GM18867 (cell line): ENCODE measurements around the gene TOMM6.
"Not testable (repeated sequence)": the region's sequence is repeated elsewhere in the genome, so short reads cannot be mapped to it uniquely, and the experiment has no call there.

Experiments used
- ATAC-seq: cut with Tn5 transposase; IDR thresholded peaks from one replicate; pipeline ENCODE4 v1.9.1; 2021; ENCODE audit warnings: mild to moderate bottlenecking, moderate library complexity; ENCODE audit not compliant: unreplicated experiment

Gene TOMM6

DNA sequence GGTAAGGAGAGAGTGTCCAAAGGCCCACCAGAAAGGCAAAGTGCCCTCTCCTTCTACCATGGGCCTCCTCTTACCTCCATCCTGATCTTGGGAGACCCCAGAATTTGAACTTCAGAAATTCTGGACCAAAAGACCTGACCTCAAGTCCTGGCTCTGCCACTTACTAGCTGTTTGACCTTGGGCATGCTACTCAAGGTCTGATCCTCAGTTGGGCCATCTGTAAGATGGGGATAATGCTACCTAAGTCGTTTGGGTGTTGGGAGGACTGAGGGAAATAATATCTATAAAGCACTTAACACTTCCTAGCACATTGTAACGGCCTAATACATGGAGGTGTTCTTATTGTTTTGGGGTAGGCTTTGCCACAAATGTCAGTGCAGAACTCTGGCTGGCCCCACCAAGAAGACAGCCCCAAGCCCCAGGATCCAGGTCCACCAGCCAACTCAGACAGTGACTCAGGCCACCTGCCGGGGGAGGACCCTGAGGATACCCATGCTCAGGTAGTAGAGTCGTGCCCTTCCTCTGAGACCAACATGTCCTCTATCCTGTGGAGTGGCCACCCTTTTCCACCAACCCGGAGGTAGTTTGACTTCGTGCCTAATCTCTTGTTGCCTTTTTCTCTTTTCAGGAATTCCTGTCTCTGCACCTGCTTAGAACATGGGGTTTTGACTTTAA is 4.3 kb upstream of the TOMM6 start:
- ATAC-seq = no peak

DNA sequence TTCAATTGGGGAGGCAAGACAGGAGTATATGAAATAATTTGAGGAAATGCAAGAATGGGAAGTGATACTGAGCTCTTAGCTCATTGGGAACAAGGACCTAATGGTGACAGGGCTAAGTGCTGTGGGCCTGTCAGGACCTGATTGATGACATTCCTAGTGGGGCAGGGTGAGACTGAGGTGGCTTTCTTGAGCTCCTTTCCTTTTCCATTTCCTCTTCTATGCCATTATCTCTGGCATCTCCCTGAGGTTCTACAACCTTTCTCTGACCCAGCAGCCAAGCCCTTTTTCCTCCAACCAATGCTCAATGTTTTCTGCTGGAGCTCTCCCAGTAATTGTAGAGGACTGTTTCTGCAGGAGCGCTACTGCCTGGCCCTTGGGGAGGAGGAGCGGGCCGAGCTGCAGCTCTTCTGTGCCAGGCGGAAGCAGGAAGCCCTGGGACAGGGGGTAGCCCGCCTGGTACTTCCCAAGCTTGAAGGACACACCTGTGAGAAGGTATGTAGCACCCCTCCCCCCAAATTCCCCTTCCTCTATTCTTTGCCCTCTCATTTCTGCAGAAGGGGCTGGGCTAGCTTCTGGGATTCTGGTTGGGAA is 2.8 kb upstream of the TOMM6 start:
- ATAC-seq = no peak

DNA sequence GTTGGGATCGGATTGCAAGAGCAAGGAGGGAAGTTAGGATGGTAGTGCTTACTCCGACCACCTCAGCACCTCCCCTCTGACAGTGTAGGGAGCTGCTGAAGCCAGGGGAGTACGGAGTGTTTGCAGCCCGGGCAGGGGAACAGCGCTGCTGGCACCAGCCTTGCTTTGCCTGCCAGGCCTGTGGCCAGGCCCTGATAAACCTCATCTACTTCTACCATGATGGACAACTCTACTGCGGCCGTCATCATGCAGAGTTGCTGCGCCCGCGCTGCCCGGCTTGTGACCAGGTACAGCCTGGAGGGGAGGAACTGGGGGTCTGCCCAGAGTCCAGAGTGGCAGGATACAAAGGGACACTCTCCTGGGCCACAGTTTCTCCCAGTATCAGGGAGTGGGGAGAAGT is 2.2 kb upstream of the TOMM6 start:
- ATAC-seq = no peak

- no peak for ATAC-seq
Observed at GRCh38 chr6:41785689-41786450, 1.6 kb upstream of the TOMM6 start.

DNA sequence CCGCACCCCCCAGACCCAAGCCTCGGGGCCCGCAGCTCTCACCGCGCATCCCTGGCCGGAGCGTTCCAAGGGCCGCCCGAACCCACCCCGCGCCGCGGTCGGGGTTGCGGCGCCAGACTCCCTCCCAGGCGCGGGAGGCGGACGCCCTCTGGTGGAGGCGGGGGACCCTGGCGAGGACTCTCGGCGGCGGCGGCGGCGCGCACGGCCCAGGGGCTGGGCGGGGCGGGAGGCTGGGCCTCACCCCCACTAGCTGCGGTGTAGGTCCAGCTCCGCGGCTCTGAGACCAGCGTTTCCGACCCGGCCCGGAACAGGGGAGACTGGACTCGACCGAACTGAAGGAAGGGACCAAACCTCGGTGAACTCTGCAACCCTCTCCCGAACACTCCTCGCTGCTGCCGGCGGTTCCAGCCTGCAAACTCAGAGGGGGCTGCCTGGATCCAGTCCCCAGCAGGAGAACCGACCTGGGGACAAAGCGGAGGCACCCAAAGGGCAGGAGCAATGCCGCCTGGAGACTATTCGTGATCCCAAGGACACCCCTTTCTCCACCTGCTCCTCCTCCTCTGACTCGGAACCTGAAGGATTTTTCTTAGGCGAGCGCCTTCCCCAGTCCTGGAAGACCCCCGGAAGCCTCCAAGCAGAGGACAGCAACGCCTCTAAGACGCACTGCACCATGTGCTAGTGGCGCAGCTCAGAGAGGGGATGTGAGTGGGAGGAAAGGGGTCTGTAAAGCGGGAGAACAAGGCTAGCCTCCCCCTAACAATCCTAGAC is 859 bp upstream of the TOMM6 start:
- ATAC-seq = peak; percentile 70

DNA sequence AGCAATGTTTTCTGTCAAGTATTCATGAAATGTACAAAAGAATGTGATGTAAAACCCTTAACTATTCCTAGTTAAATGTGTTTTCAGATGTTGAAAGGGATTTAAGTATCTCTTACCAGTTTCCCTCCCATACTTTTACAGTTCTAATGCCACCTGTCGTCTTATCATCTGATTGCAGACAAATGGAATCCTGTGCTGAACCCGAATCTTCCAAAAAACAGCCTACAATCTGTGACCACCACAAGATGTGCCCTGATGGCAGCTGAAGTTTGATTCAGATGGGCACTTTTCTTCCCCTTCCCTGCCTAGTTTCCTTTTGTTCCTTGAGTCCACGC is 1.9 kb downstream of the TOMM6 start:
- ATAC-seq = no peak

DNA sequence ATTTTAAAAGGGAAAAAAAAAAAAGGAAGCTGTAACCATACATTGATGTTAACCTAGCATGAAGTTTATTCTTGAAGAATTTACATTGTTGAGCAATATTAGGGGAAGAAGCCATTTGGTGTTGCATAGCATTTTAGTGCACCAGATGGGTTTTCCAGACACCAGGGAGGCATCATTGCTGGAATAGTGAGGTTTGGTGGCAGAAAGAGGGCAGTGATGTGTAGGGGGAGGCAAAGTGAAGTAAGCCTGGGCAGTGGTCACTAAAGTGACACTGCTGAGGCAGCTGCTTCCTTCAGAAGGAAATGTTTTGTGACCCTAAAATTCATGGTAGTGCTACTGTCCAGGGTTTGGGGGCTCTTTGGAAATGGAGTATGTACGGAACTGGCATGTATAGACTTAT is 2.6 kb downstream of the TOMM6 start:
- no peak for ATAC-seq

GRCh38 chr6:41791305-41791704 is 3.8 kb downstream of the TOMM6 start:
- no peak for ATAC-seq

DNA sequence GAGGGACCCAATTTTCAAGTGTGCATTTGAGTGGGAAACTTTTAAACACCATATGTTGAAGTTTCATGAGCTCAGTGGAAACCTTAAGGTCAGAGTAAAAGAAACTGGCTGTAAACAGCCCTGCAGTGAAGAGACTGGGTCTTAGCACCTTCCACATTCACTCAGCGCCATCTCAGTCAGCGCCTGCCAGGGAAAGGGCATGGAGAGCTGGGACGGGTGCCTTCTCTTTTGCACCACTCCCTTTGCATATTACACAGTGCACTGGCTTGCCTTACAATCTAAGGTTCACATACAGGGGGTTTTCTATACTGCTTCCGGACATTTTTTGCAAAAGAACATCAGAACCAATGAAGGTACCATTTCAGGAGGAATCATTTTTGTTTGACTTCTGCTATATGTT is 4.5 kb downstream of the TOMM6 start:
- ATAC-seq = no peak

- no peak for ATAC-seq
Observed at GRCh38 chr6:41796474-41796873, 9.0 kb downstream of the TOMM6 start.

DNA sequence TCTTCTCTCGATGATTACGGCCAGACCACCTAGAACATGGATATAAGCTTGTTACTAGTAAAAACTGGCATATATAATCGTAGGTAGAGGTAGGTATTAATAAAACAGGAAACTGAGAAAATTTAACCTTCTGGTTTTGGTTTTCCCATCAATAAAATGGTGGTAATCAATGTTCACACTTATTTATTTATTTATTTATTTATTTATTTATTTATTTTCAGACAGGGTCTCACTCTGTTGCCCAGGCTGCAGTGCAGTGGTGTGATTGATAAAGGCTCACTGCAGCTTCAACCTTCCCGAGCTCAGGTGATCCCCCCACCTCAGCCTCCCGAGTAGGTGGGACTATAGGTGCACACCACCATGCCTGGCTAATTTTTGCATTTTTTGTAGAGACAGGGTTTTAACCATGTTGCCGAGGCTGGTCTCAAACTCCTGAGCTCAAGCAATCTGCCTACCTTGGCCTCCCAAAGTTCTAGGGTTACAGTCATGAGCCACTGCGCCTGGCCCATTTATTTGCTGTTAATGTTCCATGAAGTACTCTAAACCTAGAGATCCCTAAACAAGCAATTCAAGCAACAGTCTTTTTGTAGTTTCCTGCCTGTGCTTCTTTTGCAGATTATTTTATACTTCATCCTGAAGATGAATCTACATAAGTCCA is 11.5 kb downstream of the TOMM6 start:
- ATAC-seq = no peak

- ATAC-seq = no peak
Observed at GRCh38 chr6:41799559-41799911, 12.0 kb downstream of the TOMM6 start.

GRCh38 chr6:41801380-41801779 is 13.9 kb downstream of the TOMM6 start:
- ATAC-seq = no peak

DNA sequence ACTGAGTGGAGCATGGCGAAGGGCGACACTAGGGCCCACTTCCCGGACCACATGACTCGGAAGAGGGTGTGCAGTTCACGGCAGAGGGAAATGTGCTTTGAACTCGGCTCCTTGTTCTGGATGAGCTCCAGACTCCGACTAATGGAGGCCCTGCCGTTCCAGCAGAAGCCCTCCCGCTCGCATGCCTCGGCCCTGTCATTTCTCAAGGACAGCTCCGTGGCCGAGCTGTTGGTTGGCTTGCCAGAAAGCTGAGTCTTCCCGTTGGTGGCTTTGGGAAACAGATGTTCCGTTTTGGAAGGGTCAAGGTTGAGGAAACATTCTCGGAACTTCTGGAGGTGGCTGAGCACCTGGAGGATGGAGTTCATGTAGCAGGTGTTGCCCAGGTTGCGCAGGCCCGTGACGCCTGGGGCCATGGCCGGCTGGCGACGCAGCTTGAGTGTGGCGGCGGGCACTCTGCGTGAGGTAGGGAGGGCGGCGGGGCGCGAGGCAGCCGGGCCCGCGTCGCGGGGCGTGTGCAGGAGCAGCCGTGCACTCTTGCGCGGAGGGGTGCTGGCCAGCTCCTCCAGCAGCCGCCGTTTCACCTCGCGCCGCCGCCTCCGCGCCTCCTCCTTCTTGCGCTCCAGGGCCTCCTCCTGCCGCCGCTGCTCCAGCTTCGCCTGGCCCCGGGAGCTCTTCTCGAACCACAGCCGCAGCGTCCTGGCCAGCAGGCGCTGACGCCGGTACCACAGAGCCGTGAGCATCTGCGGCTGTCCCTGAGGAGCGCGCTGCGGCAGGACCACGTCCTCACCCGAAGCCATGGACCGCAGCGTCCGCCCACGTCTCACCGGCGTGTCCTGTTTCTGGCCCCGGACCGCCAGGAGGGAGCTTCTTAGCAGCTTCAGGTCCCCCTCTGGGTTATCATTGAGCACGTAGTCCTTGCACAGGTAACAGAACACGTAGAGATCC is 18.6 kb downstream of the TOMM6 start:
- no peak for ATAC-seq

DNA sequence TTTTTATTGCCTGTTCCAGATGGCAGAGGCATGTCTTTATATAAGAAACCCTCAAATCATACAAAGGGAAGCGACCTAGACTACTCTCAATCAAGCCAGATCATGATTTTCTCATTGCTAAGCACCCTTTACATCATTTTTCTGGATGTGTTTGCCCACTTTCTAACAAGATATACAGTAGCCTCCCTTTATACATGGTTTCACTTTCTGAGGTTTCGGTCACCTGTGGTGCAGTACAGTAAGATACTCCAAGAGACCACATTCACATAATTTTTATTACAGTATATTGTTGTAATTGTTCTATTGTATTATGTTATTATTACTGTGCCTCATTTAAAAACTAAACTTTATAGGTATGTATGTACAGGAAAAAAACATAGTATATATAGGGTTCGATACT is 23.6 kb downstream of the TOMM6 start:
- no peak for ATAC-seq

- ATAC-seq = not testable (repeated sequence)
Observed at GRCh38 chr6:41811946-41812345, 24.5 kb downstream of the TOMM6 start.

- no peak for ATAC-seq
Observed at GRCh38 chr6:41813469-41813868, 26.0 kb downstream of the TOMM6 start.

- ATAC-seq = no peak
Observed at GRCh38 chr6:41813956-41814355, 26.5 kb downstream of the TOMM6 start.

- no peak for ATAC-seq
Observed at GRCh38 chr6:41814629-41815028, 27.1 kb downstream of the TOMM6 start.

GRCh38 chr6:41815587-41815986 is 28.1 kb downstream of the TOMM6 start:
- no peak for ATAC-seq
